OCI-LY1 (cell line): ENCODE measurements around the gene LPAR1.

Source experiments
- CTCF ChIP-seq: fragments of 200-600 bp; sonication (generic), shearing (Covaris generic); IDR thresholded peaks from 2 replicates; pipeline ENCODE4 v1.5.1; 2017; ENCODE audit warnings: mild to moderate bottlenecking, antibody characterized with exemption, low read length, moderate library complexity, mixed read lengths
- EZH2 ChIP-seq: fragments of 200-600 bp; sonication (generic), shearing (Covaris generic); IDR thresholded peaks from 2 replicates; pipeline ENCODE4 v1.8.0; 2017; ENCODE audit warnings: borderline replicate concordance, mixed run types, mild to moderate bottlenecking, antibody characterized with exemption, low read length, moderate library complexity, mixed read lengths

- TF ChIP-seq EZH2 (no peak), CTCF (no peak)
Measured at GRCh38 chr9:110969971-110970386, 68.3 kb downstream of the LPAR1 start.
